Stimulated activated naive B cell treated with anti-CD40 and anti-IgM and Interleukin-4, amounts not matched to agents 10 μg/mL and 1 μg/mL and 100 μg/mL, for 72 hours (primary cell): Measurements from ENCODE around the gene CACHD1.
"Not testable (repeated sequence)": the region's sequence is repeated elsewhere in the genome, so short reads cannot be mapped to it uniquely, and the experiment has no call there.

Source experiments
- ATAC-seq, 2 donors: fragments of 150-1000 bp; cut with Tn5 transposase; replicated peaks; 2 replicates each; pipeline ENCODE4 v1.10.0; 2021; ENCODE audit warnings: moderate library complexity in 1 of 2
- DNase-seq: peaks from one replicate; pipeline ENCODE4 v3.0.0; 2021
- H3K27ac Mint-ChIP-seq: one replicate; pipeline ENCODE4 v1.8.0; 2022; ENCODE audit warnings: mild to moderate bottlenecking, mixed read lengths
- H3K27me3 Mint-ChIP-seq, 2 donors: one replicate each; pipeline ENCODE4 v1.8.0; 2022; ENCODE audit warnings: mixed read lengths in 2 of 2
- H3K36me3 Mint-ChIP-seq, 2 donors: one replicate each; pipeline ENCODE4 v1.8.0; 2022; ENCODE audit warnings: mixed read lengths in 2 of 2, mild to moderate bottlenecking in 1 of 2
- H3K4me1 Mint-ChIP-seq, 2 donors: one replicate each; pipeline ENCODE4 v1.8.0; 2022; ENCODE audit warnings: mixed read lengths in 2 of 2, mild to moderate bottlenecking in 1 of 2
- H3K4me3 Mint-ChIP-seq, 2 donors: one replicate each; pipeline ENCODE4 v1.8.0; 2022; ENCODE audit warnings: mild to moderate bottlenecking in 2 of 2, mixed read lengths in 2 of 2, moderate library complexity in 1 of 2
- H3K9me3 Mint-ChIP-seq, 2 donors: one replicate each; pipeline ENCODE4 v1.8.0; 2022; ENCODE audit warnings: mixed read lengths in 2 of 2, mild to moderate bottlenecking in 1 of 2

The CACHD1 gene

DNA sequence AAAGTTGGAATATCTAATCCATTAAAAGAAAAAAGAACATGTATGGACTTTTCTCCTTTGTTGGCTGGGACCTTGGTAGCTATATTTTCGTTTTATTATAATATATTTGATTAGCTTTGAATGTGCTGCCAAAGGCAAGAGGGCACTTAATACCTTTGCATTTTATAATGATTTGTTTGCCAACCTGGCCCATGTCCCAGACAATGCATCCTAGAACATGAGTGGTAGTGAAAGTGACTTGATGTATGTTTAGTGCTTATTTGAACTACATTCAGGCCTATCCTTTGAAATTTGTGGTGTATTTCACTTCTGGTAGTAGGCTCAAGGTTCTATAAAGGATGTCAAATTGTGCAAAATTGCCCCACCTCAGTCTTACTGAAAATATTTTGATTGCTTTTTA is 25.9 kb downstream of the CACHD1 start:
- no peak for ATAC-seq
- peaks cover 14 to 17% of the 10 kb centered on the region in 2 donors for H3K27me3 Mint-ChIP-seq
- H3K4me3 Mint-ChIP-seq: no peak overlapping the region
- H3K27ac Mint-ChIP-seq: no peak overlapping the region
- H3K36me3 Mint-ChIP-seq: peaks cover 0 to 1% of the 10 kb centered on the region in 2 donors
- no peaks in the 10 kb centered on the region for H3K4me1 Mint-ChIP-seq
- no peak for DNase-seq
- no peaks in the 10 kb centered on the region for H3K9me3 Mint-ChIP-seq

GRCh38 chr1:64496606-64497005 is 26.7 kb downstream of the CACHD1 start:
- H3K4me3 Mint-ChIP-seq: no peak overlapping the region
- H3K4me1 Mint-ChIP-seq: no peaks in the 10 kb centered on the region
- H3K27ac Mint-ChIP-seq: no peak overlapping the region
- peaks cover 14 to 17% of the 10 kb centered on the region in 2 donors for H3K27me3 Mint-ChIP-seq
- DNase-seq (no peak), ATAC-seq (no peak)
- H3K36me3 Mint-ChIP-seq: peaks cover 0 to 1% of the 10 kb centered on the region in 2 donors
- H3K9me3 Mint-ChIP-seq: no peaks in the 10 kb centered on the region

- DNase-seq: no peak
- ATAC-seq: no peak
- Mint-ChIP-seq H3K4me3 (no peak overlapping the region), H3K9me3 (no peaks in the 10 kb centered on the region), H3K4me1 (no peaks in the 10 kb centered on the region), H3K27me3 (peaks cover 16 to 17% of the 10 kb centered on the region in 2 donors), H3K36me3 (peaks cover 0 to 1% of the 10 kb centered on the region in 2 donors), H3K27ac (no peak overlapping the region)
Observed at GRCh38 chr1:64497088-64497883, 27.4 kb downstream of the CACHD1 start.

DNA sequence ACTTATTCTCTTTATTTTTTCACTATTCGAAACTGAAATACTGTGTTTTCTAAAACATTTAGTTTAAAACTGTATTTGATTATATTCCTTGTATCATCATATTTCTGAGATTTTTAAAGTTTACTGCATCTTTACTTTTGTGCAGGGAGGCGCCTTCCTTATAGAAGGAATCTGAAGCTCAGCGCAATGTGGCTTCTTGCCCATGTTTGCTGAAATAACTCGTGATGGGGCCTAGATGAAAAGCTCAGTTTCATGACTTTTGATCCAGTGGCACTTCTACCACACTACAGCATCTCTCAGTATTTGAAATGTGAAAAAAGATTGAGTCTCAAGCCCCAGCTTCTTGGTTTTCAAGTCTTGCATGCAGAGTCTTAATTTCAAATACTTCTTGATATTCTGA is 28.4 kb downstream of the CACHD1 start:
- Mint-ChIP-seq H3K27me3 (peaks cover 17 to 19% of the 10 kb centered on the region in 2 donors), H3K4me3 (no peak overlapping the region), H3K27ac (no peak overlapping the region), H3K4me1 (no peaks in the 10 kb centered on the region), H3K9me3 (no peaks in the 10 kb centered on the region), H3K36me3 (peaks cover 0 to 1% of the 10 kb centered on the region in 2 donors)
- ATAC-seq (no peak), DNase-seq (no peak)

DNA sequence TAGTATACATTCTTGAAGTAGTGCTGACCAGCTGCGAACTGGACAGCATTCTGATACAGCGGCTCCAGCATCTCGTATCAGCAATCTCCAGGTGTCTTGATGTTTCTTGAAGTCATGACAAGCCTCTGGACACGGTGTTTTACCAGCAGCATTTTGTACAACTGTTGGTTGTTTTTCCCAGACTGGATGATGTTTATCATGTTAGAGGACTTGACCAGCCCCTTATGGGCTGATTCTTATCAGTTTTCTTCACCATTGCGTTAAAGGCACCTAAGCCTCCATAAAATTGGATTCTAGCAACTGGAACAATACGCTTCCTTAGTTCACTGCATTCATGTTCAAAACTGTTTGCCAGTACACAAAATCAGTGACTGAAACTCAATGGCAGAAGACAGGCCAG is 29.1 kb downstream of the CACHD1 start:
- Mint-ChIP-seq H3K27ac (no peak overlapping the region), H3K27me3 (peaks cover 15 to 17% of the 10 kb centered on the region in 2 donors), H3K4me1 (no peaks in the 10 kb centered on the region), H3K36me3 (peaks cover 0 to 1% of the 10 kb centered on the region in 2 donors), H3K9me3 (no peaks in the 10 kb centered on the region), H3K4me3 (no peak overlapping the region)
- no peak for ATAC-seq
- DNase-seq: no peak

DNA sequence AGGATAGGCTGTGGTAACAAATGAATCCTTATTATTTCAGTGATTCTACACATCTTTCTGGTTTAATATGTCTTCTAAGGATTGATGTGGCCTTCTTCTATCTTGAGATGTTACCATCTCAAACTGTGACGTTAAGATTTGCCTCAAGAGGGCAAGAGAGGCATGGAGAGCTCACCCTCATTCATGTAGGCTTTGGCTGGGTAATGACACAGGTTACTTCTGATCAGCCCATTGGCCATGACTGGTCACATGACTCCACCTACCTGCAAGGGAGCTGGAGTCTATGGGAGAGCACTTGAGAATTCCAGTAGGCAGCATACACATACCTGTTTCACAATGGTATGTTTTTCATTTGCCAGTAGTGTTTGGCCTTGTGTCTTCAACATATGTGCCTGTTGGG is 30.0 kb downstream of the CACHD1 start:
- no peak for ATAC-seq
- peaks cover 11 to 17% of the 10 kb centered on the region in 2 donors for H3K27me3 Mint-ChIP-seq
- DNase-seq: no peak
- H3K27ac Mint-ChIP-seq: no peak overlapping the region
- H3K4me1 Mint-ChIP-seq: no peaks in the 10 kb centered on the region
- H3K4me3 Mint-ChIP-seq: no peak overlapping the region
- H3K9me3 Mint-ChIP-seq: no peaks in the 10 kb centered on the region
- peaks cover 0 to 1% of the 10 kb centered on the region in 2 donors for H3K36me3 Mint-ChIP-seq

DNA sequence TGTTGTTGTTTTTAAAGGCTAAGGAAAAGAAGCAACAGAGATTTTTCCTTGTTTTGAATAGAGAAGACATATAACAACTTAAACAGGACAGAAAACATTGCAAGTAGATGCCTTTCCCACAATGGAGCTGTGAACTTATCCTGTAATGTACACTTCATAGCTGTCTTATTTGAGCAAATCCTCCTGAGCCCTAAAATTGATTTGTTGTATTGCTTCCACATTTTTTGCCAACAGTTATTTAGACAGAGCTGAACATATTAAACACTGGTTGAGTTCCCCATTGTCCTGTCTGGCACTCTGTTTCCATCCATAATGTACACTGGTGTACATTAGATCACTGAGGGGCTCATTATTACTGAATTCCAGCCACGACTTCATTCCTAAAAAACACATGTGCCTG is 32.2 kb downstream of the CACHD1 start:
- DNase-seq (no peak), ATAC-seq (no peak)
- Mint-ChIP-seq H3K27ac (no peak overlapping the region), H3K4me3 (no peak overlapping the region), H3K9me3 (no peaks in the 10 kb centered on the region), H3K27me3 (peaks cover 15% of the 10 kb centered on the region in 2 donors), H3K36me3 (peaks cover 0 to 1% of the 10 kb centered on the region in 2 donors), H3K4me1 (peaks cover 3 to 6% of the 10 kb centered on the region in 2 donors)

GRCh38 chr1:64502931-64503330 is 33.0 kb downstream of the CACHD1 start:
- no peak for ATAC-seq
- Mint-ChIP-seq H3K27ac (no peak overlapping the region), H3K4me3 (no peak overlapping the region), H3K36me3 (peaks cover 0 to 1% of the 10 kb centered on the region in 2 donors), H3K4me1 (peaks cover 3 to 6% of the 10 kb centered on the region in 2 donors), H3K27me3 (peaks cover 7 to 14% of the 10 kb centered on the region in 2 donors), H3K9me3 (no peaks in the 10 kb centered on the region)
- DNase-seq: no peak

DNA sequence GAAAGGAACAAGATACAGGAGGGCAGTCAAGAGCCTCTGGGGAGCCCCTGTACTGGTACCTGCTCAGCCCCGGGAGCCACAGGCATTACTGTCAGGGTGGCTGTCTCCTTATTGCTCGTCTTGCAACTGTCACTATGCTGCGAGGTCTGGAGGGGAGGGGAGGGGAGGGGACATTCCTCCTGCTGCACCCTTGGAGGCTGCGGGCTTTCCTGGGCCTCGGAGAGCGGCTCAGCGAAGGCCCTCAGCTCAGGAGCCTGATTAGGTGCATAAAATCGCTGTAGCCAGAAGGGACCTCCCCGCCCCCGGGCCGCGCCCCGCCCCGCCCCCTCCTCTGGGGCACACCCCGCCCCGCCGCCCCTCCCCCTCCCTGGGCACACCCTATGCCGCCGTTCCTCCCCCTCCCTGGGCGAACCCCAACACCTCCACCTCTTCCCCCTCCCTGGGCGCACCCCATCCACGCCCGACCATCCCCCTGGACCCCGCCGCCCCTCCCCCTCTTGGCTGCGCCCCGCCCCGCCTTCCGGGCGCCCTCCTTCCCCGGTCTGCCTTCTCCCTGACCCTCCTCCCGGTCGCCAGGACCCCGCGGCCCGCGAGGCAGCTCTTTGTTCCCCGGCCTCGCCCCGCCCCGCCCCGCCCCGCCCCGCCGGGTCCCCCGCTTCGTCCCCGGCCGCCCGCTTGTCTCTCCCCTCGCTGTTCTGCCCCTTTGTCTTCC is 35.5 kb downstream of the CACHD1 start:
- peak; percentile 1 for DNase-seq
- H3K9me3 Mint-ChIP-seq: no peaks in the 10 kb centered on the region
- peaks cover 0 to 1% of the 10 kb centered on the region in 2 donors for H3K36me3 Mint-ChIP-seq
- H3K4me3 Mint-ChIP-seq: peak overlapping the region; percentile 86 to 93
- H3K4me1 Mint-ChIP-seq: peaks cover 3 to 8% of the 10 kb centered on the region in 2 donors
- peak overlapping the region; percentile 90 for H3K27ac Mint-ChIP-seq
- H3K27me3 Mint-ChIP-seq: peaks cover 0 to 14% of the 10 kb centered on the region in 2 donors
- ATAC-seq: peak; percentile 70 to 73

DNA sequence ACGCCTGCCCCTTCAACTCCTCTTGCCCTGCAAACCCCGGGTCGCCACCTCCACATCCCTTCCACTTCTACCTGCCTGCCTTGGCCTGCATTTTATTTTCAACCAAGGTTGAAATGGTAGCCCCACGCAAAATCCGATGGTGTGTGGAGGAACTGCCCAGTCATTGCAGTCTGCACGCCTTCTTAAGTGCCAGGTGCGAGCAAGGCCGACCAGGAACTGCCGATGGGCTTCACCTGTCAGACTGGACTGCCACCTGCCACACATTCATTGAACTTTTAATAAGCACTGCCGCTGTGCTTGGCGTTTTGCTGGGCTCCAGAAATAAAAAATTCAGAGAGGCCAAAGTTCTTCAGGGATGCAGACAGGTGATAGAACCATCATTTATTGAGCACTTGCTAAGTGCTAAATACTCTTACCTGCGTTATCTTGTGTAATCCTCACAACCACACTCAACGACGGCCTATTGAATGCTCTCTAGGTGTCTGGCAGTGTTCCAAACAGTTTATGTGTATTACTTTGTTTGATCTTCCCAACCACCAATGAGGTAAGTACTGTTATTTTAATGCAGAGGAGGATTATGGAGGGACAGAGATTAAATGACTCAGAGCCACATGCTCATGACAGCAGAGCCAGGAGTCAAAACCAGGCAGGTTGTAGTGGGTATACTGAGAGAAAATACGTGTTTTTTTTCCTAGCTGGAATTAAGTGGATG is 36.2 kb downstream of the CACHD1 start:
- peak overlapping the region; percentile 90 for H3K27ac Mint-ChIP-seq
- peaks cover 9 to 15% of the 10 kb centered on the region in 2 donors for H3K4me1 Mint-ChIP-seq
- no peaks in the 10 kb centered on the region for H3K9me3 Mint-ChIP-seq
- peak overlapping the region; percentile 86 to 93 for H3K4me3 Mint-ChIP-seq
- no peaks in the 10 kb centered on the region for H3K36me3 Mint-ChIP-seq
- peak; percentile 73 to 78 for ATAC-seq
- H3K27me3 Mint-ChIP-seq: peaks cover 0 to 14% of the 10 kb centered on the region in 2 donors
- DNase-seq: peak; percentile 10

DNA sequence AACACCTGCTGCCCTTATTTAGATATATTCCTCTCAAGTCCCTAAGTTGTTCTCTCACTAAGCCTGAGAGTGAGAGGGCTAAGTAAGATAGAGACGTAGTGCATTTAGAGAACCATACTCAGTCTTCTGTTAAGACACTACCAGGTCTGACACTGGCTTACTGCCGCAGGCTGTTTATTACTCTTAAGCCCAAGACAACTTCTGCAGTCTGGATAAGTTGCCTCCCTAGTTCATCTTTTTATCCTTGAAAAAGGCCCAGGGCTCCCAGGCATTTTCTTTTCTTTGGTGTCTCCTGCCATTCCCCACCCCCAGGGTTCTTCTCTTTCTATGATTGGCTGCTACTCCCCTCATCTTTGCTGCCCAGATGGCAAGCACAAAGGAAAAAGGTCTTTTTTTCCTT is 38.7 kb downstream of the CACHD1 start:
- no peak for DNase-seq
- no peak for ATAC-seq
- peaks cover 0 to 9% of the 10 kb centered on the region in 2 donors for H3K27me3 Mint-ChIP-seq
- H3K9me3 Mint-ChIP-seq: no peaks in the 10 kb centered on the region
- no peaks in the 10 kb centered on the region for H3K36me3 Mint-ChIP-seq
- H3K4me1 Mint-ChIP-seq: peaks cover 11 to 35% of the 10 kb centered on the region in 2 donors
- no peak overlapping the region for H3K4me3 Mint-ChIP-seq
- H3K27ac Mint-ChIP-seq: peak overlapping the region; percentile 3

GRCh38 chr1:64511044-64511443 is 41.1 kb downstream of the CACHD1 start:
- no peaks in the 10 kb centered on the region for H3K36me3 Mint-ChIP-seq
- no peak for ATAC-seq
- no peak overlapping the region for H3K4me3 Mint-ChIP-seq

GRCh38 chr1:64512206-64512605 is 42.3 kb downstream of the CACHD1 start:
- H3K36me3 Mint-ChIP-seq, H3K9me3 Mint-ChIP-seq, H3K27ac Mint-ChIP-seq, H3K27me3 Mint-ChIP-seq, DNase-seq, H3K4me3 Mint-ChIP-seq: not testable (repeated sequence)
- peaks cover 8 to 30% of the 10 kb centered on the region in 2 donors for H3K4me1 Mint-ChIP-seq
- ATAC-seq: peak in 1 of 2 donors; percentile 33

More at GRCh38 chr1:64511044-64511443, 41.1 kb downstream of the CACHD1 start:
- Mint-ChIP-seq H3K27me3 (peaks cover 0 to 4% of the 10 kb centered on the region in 2 donors), H3K27ac (no peak overlapping the region), H3K4me1 (peaks cover 8 to 31% of the 10 kb centered on the region in 2 donors), H3K9me3 (no peaks in the 10 kb centered on the region)
- no peak for DNase-seq

GRCh38 chr1:64513545-64513944 is 43.6 kb downstream of the CACHD1 start:
- H3K4me3 Mint-ChIP-seq: no peak overlapping the region
- H3K27ac Mint-ChIP-seq: no peak overlapping the region
- peaks cover 8 to 30% of the 10 kb centered on the region in 2 donors for H3K4me1 Mint-ChIP-seq
- no peak for DNase-seq
- no peak for ATAC-seq
- no peaks in the 10 kb centered on the region for H3K27me3 Mint-ChIP-seq
- H3K9me3 Mint-ChIP-seq: no peaks in the 10 kb centered on the region
- no peaks in the 10 kb centered on the region for H3K36me3 Mint-ChIP-seq
